DMS79 (cell line): ENCODE data around the gene CNGB1.

Source experiments
- DNase-seq: peaks from one replicate; lab custom pipeline; 2025; lab: John Stamatoyannopoulos, UW

CNGB1 gene

DNA sequence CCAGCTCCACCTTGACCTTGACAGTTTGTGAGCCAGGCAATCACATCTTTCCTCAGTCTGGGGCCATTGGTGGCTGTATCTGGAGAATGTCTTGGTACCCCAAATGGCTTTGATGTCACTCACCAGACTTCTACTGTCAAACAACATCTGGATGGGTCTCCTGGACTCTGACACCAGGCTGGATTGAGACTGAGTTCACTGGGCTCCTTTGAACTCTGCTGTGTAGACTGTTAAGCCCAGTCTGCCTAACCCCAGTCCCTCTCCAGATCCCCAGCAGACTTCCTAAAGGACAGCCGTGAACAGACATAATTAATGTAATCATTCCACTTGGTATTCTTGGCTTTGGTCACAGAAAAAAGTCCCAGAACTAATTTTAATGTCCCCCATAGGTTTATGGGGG is 84.5 kb downstream of the CNGB1 start:
- DNase-seq = no peak

DNA sequence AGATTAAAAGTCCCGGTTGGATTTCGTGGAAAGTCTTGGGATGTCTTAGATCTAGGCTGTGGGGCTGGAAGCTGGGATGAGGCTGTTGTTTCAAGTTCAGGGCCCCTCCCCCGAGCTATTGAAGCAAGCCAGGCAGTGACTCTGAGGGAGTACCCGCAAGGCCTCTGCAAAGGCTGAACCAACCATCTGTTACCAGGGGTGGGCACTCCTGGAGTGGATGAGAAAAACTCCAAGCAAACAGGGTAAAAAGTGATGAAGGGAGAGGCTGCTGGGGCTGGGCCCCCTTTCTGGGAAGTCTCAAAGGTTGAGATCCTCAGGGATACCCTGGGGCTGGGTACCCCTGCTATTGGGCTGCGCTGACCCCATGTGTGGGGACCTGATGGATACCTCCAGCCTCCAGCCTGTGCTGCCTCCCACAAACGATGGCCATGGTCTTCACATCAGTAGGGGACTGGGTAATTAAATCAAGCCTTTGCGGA is 86.2 kb downstream of the CNGB1 start:
- no peak for DNase-seq

DNA sequence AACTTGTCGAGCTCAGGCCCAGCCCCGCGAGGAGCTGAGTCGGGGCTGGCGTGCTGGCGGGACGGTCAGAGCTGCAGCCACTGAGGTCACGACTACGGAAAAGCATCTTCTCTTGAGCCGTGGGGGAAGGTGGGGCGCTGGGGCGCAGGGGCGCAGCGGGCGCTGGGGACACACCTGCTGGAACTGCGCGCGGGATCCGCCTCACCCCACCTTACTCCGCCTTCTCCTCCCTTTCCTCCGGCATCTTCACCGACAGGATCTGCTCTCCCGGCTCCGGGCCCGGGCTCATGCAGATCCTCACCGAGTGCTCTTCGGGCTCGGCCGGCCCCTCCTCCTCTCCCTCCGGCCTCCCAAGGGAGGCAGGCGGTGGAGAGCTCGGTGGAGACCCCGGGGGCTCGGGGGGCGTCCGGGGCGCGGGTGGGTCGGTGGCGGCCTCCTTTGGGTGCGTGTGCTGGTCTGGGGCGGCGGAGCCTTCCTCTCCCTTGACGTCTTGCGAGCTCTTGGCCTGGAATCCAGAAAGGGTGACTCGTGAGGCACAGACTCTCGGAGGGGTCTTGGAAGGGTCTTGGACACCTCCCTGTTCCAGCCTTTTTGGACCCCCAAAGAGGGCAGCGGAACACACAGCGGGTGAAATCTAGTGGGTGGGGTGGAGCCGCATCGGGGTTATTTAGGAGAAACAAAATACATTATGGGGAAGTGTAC is 86.8 kb downstream of the CNGB1 start:
- DNase-seq = no peak

DNA sequence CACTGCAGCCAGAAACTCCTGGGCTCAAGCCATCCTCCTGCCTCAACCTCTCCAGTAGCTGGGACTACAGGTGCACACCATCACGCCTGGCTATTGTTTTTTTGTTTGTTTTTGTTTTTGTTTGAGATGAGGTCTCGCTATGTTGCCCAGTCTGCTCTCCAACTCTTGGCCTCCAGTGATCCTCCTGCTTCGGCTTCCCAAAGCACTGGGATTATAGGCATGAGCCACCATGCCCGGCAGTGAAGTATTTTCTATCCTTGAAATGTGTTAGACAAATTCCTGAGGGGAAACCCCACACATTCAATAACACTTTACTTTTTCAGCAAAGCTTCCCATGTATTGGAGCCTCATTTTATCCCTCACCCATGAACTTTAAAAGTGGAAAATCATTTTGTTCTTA is 87.4 kb downstream of the CNGB1 start:
- no peak for DNase-seq

DNA sequence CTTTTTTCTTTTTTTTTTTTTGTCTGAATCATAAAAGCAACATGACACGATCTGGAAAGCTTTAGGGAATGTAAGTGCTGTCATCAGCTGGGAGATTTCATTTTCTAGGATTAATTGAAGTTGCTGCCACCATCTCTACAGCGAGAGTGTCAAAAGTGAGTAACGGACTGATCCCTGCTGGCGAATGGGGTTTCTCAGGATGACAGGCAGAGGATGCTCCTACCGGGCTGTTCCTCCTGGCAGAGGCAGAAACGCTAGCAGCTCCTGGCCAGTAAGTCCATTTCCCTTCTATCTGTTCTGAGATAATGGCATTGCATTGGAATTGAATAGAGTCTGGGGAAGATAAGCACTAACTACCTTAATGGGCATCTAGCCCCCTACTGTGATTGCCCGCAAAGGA is 88.1 kb downstream of the CNGB1 start:
- DNase-seq = no peak

DNA sequence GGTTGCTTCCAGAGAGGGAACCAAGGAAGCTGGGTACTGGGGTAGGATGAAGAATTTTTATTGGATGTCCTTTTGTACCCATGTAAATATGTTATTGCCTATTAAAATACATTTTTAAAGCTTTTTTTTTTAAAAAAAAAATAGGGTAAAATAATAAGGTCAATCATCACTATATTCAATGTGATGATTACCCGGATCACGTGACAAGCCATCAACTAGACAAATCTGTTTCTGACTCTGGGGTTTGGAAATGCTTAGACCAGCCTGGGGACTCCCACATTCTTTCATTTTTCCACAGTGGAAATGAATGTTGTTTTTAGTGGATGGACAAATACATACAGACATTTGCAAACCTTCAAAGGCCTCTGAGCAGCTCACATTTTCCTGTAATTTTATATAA is 88.7 kb downstream of the CNGB1 start:
- DNase-seq = no peak

DNA sequence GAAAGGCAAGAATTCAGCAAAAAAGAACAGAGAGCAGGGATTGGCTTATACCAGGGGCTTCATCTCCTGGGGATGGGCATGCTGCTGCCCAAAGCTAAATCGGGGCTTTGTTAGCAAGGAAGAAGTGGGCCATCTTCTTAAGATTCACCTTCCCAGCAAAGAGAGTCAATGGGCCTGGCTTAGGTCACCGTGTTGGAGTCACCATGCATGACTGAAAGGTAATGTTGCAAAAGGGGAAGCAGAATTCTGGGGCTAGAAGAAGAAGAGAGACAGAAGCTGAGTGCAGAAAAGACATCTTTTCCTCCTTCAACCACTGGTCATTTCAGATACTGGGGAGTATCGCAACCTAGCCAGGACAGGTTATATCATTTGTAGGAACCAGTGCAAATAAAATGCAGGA is 92.3 kb downstream of the CNGB1 start:
- DNase-seq = no peak

DNA sequence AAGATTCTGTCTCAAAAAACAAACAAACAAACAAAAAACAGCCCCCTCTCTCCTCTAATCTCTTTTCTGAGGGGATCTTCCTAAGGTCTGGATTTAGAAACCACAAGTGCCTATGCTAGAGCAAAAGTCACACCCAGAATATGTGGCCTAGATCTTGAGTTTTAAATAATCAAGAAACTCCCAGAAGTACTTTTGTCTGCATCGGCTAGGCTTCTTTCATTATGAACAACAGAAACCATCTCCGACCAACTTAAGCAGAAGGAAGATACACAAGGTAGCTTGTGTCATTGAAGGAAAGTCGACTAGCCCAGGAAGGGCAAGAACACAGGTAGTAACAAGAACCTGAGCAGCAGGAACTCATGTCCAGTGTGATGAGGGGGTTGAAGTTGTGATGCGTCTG is 94.7 kb downstream of the CNGB1 start:
- no peak for DNase-seq

DNA sequence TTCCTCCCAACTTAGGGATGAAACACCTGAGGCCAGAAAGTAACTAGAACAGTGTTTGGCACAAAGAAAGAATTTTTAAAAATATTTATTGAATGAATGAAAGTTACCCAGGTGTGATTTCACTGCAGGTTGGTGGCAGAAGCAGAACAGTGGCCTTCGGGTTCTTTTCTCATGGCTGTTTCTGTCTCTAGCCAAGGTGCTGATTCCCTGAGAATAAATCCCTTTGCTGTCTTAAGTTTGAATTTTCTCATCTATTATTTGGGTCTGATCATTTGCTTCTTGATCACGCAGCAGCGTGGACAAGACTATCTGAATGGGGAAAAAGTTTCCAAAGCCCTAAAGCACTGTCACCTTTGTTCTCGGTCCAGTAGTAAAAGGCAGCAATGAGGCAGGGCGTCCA is 95.6 kb downstream of the CNGB1 start:
- DNase-seq = no peak

DNA sequence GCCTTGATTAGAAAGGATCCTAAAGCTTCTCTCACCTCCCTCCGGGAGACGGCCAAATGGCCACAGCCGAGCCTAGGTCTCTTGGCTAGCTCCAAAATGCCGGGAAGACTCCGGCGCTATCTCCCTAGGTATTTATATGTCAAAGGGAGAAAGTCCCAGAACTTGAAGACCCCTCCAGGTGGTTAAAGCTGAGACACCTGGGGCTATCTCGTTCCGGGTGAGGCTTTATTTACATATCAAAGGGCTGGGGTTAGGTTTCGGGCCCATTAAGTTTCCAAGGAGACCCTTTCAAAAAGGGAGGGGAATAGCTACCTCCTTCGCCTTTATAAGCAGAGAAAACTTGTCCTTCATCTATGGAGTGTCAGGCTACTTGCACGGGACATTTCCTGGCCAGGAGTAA is 97.7 kb downstream of the CNGB1 start:
- DNase-seq = peak; percentile 59

DNA sequence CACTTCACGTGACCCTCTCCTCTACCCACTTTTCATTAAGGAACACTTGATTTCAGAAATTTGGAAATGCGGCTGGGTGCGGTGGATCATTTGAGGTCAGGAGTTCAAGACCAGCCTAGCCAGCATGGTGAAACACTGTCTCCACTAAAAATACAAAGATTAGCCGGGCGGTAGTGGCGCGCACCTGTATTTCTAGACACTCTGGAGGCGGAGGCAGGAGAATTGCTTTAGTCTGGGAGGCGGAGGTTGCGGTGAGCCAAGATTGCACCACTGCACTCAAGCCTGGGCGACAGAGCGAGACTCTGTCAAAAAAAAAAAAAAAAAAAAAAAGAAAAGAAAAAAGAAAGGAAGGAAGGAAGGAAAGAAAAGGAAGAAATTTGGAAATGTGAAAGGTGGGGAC is 98.2 kb downstream of the CNGB1 start:
- DNase-seq = peak; percentile 24

DNA sequence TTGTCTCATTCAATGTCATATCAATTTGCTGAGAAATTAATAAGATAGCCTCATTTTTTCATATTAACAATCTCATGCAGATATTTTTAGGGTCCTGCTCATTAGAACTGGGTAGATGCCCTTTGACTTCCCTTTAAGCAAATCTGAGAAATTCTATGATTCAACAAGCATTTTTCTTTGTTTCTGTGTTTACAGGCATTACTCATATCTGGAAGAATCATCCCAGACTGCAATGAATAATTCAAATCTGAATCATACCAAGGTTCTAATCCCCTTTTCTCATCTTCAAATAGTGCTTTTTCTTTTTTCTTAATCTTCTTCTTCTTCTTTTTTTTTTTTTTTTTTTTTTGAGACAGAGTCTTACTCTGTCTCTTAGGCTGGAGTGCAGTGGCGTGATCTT is 99.5 kb downstream of the CNGB1 start:
- DNase-seq = no peak

DNA sequence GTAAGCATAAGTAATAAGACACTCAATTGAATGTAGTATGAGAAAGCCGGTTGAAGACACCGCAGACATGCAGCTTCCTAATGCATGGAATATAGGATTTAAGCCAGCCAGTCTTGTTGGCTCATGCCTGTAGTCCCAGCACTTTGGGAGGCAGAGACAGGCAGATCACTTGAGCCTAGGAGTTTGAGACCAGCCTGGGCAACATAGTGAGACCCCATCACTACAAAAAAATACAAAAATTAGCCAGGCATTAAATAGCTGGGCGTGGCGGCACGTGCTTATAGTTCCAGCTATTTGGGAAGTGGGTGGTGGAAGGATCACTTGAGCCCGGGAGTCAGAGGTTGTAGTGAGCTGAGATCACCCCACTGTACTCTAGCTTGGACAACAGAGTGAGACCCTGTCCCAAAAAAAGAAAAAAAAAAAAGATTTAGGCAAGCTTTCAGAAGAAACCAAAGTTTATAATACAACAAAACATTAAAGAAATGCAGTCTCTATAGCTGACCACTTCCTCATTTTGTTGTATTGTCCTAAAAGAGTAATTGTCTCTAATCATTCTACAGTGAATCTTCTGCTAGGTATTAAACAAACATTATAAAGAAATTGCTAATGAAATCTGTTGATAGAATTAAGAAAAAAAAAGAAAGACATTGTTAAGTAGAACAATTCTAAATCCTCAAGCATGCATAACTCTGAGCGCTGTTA is 100.0 kb downstream of the CNGB1 start:
- DNase-seq = no peak

DNA sequence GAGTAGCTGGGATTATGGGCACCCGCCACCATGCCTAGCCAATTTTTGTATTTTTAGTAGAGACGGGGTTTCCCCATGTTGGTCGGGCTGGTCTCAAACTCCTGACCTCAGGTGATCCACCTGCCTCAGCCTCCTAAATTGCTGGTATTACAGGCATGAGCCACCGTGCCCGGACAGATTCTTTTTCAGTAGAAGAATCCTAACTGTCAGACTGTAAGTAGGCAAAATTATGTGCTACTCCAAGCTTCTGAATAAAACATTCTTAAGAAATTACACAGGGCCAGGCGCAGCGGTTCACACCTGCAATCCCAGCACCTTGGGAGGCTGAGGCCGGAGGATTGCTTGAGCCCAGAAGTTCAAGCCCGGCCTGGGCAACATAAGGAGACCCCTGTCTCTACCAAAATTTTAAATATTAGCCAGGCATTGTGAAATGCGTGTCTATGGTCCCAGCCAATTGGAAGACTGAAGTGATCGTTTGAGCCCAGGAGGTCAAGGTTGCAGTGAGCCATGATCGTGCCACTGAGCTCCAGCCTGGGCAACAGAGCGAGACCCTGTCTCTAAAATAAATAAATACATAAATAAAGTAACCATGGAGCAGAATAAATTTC is 101.9 kb downstream of the CNGB1 start:
- DNase-seq = no peak

DNA sequence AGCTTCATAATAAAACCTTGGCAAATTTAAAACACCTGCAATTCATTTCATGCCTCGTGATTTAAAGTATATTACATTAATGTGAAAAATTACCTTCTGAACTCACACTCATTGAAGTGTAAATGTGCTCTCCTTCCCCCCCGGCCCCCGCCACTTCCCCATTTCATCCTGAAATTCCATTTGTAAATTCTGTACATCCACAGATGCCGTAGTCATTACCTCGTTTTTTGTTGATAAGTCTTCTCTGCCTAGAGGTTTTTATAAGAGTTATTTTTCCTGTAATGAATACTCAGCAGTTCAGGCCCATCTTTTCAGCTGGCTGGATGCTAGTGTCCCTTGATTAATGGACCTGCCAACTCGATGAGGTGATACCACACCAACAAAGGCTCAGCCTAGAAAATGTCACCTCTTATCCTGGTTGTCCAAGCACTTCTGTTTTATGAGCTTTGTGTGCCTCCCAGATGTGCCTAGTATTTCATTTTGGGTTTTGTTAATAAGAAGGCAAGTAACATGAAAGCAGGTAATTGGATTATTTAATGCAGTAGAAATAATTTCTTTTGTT is 103.8 kb downstream of the CNGB1 start:
- peak; percentile 45 for DNase-seq

DNA sequence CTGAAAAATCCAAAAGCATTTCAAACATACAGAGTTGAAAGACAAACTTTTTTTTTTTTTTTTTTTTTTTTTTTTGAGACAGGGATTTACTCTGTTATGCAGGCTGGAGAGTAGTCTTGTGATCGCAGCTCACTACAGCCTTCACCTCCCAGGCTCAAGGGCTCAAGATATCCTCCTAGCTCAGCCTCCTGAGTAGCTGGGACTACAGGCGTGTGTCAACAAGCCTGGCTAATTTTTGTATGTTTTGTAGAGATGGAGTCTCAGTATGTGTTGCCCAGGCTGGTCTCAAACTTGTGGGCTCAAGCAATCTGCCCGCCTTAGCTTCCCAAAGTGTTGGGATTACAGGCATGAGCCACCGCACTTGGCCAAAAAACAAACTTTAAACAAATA is 104.4 kb downstream of the CNGB1 start:
- DNase-seq = peak; percentile 20

DNA sequence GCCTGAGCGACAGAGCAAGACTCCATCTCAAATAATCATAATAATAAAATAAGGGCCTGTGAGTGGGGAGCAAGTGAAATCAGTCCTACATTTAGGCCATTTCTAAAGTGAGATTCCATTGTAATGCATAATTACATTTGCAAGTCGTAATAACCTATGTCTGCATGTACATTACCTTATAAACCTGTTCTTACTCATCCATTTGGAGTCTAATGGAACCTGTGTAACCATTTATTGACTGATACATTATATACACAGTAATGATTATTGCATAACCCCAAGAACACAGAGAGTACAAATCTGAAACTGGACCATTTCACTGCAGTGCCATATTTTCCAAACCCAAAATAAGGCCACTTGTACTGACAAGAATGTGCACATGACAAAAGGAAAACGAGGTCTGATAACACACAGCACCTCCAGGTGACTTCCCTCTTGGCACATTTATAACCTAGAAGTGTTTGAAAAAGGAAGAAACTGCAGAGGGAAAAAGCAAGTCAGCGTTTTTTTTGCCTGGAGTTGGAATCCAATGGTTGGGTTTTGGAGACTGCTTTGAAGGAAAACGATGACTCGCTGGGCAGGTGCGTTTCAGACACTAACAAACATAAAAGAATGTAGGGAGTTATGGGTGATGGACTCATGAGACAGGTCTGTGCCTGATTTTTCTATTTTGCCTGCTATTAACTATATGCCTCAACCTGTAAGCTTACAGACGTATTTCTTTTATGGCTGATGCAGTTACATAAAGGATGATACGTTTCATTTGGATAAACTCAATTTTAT is 105.0 kb downstream of the CNGB1 start:
- DNase-seq = no peak

DNA sequence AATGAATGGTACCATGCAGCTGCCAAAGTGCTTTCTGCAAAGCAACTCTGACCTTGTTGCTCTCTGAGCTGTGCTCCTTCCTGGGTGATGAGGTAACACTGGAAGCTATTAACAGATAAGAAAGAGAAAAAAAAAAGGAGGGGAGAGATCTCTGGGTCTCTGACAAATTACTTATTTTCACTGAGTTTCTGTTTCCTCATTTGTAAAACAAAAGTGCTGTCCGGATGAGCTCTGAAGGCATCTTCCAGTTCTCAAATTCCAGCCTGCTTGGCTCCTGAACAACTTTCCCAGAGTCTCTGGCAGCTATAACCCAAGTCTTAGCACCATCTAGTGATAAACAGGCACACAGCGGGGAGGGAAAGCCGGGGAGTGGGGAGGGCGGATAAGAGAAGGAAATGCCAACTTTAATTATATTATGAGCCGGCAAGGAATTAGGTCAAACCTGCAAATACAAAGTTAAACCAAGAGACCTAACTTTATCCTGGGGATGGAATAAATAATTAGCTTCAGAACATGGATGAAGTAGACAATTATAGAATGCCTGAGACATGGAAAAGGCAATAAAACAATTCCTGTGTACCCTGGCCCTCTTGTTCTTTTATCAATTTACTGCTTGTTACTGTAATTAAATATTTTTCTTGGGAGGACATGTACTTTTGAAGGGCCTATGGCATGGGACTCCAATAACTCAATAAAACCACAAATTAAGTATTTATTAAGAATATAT is 107.3 kb downstream of the CNGB1 start:
- DNase-seq = peak; percentile 10

DNA sequence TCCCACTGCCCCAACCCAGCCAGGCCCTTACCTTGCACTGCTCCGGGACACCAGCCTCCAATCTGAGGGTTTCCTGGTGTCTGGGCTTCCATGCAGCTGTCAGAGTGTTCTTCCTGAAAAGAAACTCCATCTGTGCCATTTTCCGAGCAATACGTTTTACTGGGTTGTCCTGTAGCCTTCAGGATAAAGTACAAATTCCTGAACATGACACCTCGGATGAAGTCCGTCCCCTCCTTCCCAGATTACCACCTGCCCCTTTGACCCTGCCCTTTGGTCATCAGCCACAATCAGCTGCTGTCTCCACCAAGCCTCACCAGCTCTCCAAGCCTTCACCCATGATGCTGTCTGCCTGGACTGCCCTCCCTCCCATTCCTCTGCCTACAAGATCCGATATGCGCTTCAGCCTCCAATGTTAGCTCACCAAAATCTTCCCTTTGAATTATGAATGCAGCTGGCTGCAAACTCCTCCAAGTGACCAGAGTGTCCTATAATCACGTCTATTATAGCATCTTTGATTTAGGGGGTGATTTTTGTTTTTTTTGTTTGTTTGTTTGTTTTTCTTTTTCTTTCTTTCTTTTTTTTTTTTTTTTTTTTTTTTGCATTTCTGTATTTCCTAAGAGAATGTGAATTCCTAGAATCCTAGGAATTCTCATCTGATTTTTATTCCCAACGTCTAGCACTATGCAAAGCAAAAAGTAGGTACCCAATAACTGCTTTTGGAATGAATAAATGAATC is 108.1 kb downstream of the CNGB1 start:
- no peak for DNase-seq

DNA sequence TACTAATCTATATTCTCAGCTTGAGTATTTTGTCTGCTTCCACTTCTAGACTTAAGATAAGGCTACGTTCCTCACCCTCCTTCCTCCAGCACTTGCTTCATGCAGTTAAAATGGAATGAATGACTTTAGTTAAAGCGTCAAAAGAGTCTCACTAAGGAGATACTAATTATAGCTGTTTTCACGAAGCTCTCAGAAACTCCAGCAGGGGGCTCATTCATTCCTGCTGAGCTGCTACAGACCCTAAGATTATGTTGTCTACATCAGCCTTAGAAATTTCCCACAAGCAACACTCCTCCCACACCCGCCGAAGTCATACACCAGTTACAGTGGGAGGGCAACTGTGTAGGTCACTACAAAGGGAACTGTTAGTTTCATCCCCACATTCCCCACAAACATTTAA is 111.6 kb downstream of the CNGB1 start:
- DNase-seq = no peak

DNA sequence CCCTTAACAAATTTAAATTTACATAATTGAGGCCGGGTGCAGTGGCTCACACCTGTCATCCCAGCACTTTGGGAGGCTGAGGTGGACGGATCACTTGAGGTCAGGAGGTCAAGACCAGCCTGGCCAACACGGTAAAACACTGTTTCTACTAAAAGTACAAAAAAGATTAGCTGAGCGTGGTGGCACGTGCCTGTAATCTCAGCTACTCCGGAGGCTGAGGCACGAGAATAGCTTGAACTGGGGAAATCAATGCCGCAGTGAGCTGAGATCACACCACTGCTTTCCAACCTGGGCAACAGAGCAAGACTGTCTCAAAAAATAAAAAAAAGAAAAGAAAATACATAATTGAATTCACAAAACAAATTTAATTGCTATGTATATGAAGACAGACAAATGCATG is 112.3 kb downstream of the CNGB1 start:
- DNase-seq = no peak
